Measurements from ENCODE around the gene MT3.
"Not testable (repeated sequence)": the region's sequence is repeated elsewhere in the genome, so short reads cannot be mapped to it uniquely, and the experiment has no call there.

MT3 gene

DNA sequence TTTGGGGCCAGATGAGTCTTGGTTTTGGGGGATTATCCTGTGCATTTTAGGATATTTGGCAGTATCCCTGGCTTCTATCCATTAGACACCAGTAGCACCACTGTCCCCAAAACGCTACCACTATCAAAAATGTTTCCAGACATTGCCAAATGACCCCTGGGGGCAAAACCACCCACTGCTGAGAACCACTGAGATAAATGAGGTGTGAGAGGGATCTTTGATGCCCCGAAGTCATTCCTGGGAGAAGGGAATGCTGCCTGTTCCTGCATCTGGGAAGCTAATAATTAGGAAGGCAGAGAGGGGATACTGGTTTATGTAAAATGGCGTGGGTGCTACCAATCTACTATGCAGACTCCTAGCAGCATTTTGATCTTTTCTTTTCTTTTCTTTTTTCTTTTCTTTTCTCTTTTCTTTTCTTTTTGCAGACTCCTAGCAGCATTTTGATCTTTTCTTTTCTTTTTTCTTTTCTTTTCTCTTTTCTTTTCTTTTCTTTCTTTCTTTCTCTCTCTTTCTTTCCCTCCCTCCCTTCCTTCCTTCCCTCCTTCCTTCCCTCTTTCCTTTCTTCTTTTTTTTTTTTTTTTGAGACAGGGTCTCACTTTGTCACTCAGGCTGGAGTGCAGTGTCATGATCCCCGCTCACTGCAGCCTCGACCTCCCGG lies 8.8 kb upstream of the MT3 start:
- DNase-seq, result no peak

DNA sequence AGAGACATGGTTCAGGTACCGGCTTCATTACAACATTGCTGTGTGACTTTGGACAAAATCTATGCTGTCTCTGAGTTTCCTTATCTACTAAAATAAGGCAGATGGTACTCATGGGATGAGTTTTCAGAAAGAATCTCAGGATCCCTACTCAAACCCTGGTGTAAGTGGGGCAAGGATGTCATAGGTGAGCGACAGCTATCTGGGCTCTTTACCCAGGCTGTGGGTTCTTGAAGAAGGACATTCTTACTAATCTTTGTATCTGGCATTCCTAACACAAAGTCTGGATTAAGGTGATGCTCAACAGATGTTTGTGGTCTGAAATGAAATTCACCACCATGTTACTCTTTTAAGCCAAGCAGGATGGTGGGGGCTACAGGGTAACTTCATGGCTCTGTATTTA lies 6.4 kb upstream of the MT3 start:
- not testable (repeated sequence) for DNase-seq

DNA sequence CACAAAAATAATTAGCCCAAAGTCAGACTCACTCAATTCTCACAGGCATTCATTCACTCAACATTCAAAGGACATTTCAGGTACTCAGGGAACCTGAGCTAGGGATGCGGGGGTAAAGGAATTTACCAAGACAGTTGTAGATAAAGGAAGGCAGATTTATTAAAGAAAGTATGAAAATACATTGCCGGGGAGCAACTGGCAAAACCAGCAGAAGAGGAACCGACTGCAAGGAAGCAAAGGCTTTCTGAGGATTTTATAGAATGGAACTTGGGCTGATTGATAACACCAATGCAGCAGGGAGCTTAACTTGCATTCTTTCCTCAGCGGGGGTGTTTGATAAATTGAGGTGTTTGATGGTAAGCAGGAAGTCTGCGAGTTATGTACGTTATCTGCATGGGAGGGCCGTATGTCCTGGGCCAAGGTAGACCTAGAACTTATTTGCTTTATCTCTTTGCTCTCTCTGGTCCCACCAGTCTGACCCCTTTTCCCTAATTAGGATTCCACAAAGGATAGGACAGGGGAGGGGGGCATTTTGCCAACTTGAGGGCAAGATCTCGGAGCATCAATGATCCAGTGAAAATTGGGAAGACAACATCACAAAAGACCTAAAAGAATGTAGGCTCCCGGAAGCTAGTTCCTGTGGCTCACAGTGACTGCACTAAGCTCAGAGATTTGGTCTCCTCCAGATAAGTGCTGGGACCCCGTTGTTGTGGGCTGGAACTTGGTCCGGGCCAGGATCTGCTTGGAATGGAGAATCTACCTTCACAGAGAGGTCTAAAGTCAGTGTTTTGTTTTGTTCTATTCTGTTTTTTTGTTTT lies 5.8 kb upstream of the MT3 start:
- DNase-seq, result no peak

DNA sequence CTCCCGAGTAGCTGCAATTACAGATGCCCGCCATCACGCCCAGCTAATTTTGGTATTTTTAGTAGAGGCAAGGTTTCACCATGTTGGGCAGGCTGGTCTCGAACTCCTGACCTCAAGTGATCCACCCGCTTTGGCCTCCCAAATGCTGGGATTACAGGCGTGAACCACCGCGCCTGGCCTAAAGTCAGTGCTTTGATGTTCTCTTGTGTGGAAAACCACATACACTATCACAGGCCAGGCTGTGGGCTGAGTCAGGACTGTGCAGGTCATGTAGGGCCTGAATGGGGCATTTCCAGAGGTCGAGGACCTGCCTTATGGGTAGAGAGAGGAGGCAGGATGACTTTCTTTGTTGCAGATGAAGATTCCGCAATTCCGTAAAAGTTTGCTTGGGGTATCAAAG lies 5.1 kb upstream of the MT3 start:
- no peak for DNase-seq

DNA sequence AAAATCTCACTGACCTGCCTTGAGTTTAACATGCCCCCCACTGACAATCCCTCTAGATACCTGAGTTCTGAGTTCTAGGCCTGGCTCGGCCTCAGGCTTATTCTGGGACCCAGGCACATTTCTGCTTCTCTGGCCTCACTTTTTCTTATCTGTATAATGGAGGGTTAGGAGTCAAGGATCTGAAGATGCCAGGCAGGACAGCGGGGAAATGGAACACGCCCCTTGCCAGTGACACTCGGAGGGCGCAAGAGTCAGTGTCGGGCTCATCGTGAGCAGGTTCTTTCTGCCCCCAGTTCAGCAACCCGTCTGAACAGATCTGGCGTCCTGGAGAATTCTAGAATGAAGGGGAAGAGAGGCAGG lies 567 bp upstream of the MT3 start:
- no peak for DNase-seq

DNA sequence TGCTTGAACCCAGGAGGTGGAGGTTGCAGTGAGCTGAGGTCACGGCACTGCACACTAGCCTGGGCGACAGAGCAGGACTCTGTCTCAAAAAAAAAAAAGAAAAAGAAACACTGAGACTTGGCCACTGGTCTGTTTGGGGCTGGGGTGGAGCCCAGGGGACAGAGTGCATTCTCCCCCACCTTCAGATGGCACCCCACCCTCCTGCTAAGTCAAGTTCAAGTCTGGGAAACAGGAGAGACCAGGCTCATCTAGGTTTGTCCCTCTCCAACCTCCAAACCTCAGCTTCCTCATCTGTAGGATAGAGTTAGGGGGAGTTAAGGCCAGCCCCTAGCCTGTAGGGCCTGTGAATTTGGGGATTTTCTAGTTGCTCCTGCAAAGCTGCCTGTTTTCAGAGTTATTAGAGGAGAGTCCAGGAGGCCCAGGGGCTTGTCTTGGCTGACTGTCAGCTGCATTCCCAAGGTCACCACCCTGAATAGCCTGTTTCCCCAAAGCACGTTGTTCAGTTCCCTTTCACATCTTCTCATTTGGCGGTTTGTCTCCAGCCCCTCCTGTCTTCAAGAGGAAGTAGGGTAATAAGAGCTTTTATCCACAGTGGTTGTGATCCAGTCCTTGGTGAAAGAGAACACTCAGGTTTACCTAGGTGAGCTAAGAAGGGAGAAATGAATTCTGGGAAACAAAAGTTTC lies 2.2 kb downstream of the MT3 start:
- peak; percentile 78 to 89 for DNase-seq

DNA sequence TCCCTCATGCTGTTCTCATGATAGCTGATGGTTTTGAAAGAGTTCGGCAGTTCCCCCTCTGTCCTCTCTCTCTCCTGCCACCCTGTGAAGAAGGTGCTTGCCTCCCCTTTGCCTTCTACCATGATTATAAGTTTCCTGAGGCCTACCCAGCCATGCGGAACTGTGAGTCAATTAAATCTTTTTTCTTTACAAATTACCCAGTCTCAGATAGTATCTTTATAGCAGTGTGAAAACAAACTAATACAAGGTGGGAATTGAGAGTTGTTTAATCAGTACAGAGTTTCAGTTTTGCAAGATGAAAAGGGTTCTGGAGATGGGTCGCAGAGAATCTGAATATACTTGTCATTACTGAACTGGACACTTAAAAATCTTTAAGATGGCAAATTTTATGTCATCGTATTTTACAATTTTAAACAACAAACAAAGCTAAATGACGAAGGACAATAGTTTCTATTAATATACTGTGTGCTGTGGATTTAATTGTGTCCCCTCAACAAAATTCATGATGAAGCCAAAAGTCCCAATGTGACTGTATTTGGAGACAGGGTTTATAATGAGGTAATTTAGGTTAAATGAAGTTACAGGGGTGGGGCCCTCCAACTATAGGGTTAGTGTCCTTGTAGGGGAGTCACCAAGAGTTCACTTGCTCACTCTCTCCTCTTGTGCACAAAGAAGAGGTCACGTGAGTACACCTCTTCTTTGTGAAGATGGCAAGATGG lies 4.4 kb downstream of the MT3 start:
- no peak for DNase-seq

DNA sequence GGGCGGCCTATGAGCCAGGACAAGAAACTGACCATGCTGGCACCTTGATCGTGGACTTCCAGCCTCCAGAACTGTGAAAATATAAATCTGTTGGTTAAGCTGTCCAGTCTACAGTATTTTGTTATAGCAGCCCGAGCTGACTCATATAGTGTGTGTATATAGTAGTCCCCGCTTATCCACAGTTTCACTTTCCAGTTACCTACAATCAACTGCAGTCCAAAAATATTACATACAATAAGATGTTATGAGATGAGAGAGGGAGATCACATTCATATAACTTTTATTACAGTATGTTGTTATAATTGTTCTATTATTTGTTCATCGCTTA lies 4.9 kb downstream of the MT3 start:
- no peak for DNase-seq

DNA sequence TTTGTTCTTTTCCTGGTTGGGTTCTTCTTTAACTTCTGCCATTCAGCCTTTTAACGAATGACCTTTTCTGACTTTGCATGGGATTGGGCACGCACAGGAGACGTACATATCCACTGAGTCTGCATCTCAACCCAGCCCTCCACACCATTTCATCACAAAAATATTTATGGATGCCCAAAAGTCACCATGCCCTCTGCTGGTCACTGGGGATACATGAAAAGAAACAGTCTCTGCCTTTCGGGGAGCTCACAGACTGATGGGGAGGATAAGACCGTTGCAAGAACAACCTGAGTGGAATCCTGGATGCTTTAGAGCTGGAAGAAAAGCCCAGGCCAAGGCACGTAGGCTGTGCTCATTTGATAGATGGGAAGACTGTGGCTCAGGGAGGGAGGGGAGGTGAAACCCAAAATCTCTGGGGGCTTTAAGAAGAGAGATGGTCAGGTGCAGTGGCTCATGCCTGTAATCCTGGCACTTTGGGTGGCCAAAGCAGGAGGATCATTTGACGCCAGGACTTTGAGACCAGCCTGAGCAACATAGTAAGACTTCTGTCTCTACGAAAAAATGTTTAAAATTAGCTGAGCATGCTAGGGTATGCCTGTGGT lies 11.2 kb downstream of the MT3 start:
- DNase-seq, result peak; percentile 61 to 76

DNA sequence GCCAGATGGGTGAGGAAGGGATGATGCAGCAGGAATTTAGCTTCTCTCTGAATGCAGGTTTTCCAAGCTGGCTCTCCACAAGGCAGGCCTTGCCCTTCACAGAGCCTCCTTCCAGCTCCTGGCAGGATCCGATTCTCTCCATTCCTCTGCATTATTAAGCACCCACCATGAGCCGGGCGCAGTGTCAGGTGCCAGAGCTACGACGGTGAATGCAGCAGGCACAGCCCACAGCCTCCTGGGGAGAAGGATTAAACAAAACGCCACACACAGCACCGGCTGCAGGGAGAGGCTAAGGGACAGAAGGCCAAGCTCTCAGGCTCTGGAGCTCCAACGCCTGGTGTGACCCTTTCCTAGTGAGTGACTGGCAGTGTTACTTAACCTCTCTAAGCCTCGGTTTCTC lies 12.0 kb downstream of the MT3 start:
- no peak for DNase-seq

DNA sequence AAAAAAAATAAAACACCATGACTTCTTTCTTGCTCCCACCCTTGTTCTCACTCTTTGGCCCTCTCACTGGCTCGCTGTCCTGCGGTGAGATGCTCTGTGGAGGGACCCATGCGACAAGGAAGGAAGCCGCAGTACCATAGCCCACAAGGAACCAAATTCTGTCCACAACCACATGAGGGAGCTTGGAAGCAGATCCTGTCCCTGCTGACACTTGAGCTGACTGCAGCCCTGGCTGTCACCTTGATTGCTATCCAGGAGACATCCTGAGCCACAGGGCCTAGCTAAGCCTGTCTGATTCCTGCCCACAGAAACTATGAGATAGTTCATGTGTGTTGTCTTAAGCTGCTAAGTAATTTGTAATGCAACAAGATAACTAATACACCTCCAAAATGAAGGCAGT lies 14.3 kb downstream of the MT3 start:
- DNase-seq, result peak; percentile 52 to 63

DNA sequence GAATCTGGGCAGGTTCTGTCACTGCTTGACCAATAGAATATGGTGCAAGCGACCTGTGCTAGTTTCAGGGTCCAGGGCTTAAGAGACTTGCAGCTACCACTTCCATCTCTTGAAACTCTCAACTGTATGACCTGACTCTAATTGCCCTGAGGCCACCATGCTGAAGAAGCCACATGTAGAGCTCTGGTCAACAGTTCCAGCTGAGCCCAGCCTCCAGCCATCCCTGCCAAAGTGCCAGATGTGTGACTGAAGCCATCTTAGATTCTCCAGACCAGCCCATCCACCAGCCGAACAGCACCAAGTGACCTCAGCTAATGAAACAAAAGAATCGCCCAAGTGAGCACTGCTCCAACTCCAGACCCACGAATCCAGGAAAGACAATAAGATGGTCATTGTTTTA lies 15.6 kb downstream of the MT3 start:
- no peak for DNase-seq

DNA sequence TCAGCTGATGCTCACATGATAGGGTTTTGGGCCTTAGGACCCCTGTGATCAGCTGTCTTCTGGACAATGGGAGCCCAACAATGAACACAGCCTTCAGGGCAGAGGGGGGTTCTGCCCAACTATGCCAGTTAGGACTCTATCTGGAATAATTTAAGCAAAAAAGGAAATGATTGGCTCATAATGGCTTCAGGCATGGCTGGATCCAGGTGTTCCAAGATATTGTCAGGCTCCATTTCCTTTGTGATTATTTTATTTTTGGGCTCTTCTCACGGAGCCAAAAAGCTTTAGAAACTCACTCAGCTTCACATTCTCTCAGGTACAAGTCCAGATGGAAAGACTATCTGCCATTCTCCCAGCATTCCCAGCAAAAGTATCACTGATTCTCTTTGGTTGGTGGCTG lies 16.1 kb downstream of the MT3 start:
- no peak for DNase-seq

DNA sequence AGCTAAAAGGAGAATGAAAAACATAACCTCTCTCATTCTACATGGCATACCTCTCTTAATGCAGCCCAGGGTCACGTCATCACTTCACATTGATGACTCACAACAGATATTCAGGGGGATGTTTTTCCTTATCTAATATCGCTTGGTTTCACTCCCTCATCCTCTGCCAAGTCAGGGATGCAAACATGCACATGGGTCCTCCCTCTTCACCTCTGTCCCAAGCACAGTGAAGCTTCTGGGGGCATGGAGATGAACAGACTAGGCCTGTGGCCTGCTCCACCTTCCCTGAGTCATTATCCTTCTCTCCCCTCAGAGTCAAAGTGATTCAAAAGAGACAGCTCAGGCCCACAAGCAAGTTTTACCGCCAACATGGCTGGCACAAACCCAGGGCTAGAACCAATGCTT lies 16.7 kb downstream of the MT3 start:
- DNase-seq, result no peak

DNA sequence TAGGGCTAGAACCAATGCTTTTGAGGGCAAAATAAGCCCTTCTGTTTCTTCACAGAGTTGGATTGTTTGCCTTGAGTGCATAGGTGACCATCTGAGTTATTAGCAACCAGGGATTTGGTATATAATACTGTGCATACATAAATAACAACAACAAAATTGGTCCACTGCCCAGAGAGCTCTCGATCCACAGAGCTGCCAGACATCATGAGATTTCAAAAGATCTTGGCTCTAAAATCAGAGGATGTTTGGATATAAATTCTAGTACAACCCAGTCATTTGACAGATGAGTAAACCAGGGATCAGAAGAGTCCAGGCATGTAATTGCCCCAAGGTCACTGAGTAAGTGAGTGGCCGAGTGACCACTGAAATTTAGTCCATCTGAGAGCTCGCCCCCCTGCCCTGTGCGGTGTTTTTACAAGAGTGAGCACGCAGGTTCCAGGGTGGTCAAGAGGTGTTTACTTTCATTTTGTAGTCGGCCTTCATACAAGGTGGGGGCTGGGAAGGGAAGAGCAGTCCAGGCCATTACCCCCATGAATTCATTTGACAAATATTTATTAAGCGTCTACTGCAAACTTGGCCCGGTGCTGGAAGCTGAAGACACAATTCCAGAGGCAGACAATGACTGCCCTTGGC lies 17.3 kb downstream of the MT3 start:
- no peak for DNase-seq

DNA sequence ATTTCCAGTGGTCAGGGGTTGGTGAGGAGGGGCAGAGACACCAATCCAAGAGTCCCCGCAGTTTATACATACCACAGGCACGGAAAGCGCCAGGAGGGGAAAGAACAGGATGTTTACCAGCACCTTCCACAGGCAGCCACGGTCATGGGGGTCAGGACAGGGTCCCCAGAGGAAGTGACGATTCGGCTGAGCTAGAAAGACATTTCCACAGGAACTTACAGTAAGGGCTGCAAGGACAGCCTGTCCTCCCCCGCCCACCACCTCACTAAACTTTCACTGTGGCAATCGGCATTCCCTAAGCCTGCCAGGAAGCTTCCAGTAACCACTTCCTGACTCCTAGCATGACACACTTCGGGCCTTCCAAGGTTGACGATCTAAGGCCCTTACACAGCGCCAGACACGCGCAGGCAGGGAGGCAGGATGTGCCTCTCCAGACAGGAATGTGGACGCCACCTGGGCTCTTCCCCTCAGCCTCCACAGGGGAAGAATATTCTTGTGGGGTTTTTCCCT lies 17.8 kb downstream of the MT3 start:
- peak in 1 of 2 experiments; percentile 15 for DNase-seq

DNA sequence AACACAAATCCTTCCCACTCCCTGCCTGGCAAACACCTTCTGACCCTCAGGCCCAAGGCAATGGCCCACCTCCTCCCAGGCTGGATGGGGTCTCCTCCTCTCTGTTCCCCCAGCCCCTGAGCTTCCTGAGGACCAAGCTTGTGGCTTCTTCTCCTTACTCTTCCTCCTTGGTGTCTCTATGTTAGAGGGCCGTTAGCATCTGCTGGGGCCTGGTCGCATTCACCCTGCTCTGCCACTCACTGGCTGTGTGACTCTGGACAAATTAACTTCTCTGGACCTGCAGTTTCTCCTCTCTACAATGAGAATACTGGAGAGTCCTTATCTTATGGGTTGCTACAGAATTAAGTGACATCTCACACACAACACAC lies 18.3 kb downstream of the MT3 start:
- DNase-seq, result peak in 1 of 2 experiments; percentile 51

DNA sequence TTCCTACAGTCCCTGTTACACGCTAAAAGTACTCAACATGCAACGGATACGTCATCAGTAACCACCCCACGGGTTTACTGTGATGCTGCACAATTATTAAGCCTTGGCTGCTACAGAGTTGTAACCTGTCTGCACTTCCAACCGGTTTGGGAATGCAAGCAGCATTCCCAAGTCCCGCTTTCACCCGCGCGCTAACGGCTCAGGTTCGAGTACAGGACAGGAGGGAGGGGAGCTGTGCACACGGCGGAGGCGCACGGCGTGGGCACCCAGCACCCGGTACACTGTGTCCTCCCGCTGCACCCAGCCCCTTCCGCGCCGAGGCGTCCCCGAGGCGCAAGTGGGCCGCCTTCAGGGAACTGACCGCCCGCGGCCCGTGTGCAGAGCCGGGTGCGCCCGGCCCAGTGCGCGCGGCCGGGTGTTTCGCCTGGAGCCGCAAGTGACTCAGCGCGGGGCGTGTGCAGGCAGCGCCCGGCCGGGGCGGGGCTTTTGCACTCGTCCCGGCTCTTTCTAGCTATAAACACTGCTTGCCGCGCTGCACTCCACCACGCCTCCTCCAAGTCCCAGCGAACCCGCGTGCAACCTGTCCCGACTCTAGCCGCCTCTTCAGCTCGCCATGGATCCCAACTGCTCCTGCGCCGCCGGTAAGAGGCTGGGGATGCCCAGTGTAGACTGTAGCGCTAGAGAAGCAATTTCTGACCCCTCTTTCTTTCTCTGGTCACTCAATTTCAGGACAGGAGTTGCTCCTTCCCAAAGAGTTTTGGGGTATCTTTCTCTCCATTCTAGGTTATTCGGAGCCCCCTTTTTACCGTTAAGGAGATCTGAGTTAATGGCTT lies 18.9 kb downstream of the MT3 start, which contains the start of gene MT2A:
Gene MT2A, plus strand, starts transcription at position 542 of the 833 bp plus-strand sequence. Its CDS starts 72 bp downstream, at position 614.
- peak; percentile 97 to 99 for DNase-seq

DNA sequence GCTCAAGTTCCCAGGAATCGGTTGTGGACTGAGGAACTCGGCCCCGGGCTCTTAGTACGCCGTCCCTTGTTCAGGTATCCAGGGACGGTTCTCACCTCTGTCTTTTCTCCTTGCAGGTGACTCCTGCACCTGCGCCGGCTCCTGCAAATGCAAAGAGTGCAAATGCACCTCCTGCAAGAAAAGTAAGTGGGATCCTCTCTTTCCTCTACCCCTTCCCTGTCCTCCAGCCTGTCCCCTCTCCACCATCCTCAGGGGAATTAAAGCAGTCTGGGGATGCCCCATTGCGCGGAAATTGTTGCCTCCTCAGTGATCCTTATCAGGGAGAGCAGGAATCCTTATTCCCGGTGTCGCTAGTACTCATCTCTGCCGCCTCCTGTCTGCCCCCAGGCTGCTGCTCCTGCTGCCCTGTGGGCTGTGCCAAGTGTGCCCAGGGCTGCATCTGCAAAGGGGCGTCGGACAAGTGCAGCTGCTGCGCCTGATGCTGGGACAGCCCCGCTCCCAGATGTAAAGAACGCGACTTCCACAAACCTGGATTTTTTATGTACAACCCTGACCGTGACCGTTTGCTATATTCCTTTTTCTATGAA lies 19.6 kb downstream of the MT3 start:
- DNase-seq, result peak in 1 of 2 experiments; percentile 44

DNA sequence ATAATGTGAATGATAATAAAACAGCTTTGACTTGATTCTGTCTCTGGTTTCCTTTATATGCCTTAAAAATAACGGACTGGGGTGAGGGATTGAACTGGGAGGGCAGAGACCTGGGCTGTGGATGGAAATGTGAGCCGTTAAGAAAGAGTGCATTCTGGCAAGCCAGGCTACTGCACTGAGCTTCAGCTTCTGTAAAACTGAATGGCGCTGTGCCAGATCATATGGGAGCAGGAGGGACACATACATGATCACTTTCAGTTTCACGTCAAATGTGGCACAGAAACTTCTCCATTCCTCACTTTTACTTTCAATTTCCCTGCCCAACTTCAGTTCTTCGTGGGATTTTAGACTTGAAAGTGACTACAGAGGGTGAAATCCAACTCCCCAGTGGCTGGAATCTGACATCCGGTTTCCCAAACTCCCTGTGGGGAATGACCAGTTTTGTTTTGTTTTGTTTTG lies 20.2 kb downstream of the MT3 start:
- peak; percentile 81 to 85 for DNase-seq

Data from Kasumi-1 (cell line).